IPS-18a (cell line): ENCODE results near the gene FKBP1C.
"Not testable (repeated sequence)": the region's sequence is repeated elsewhere in the genome, so short reads cannot be mapped to it uniquely, and the experiment has no call there.

Experiments used
- H3K27ac ChIP-seq: one replicate; pipeline ENCODE4 v1.5.1; 2013; ENCODE audit warnings: low read length
- H3K27me3 ChIP-seq: one replicate; pipeline ENCODE4 v1.6.1; 2013; ENCODE audit warnings: mild to moderate bottlenecking, low read length; ENCODE audit not compliant: control insufficient read depth, insufficient read depth
- H3K36me3 ChIP-seq: one replicate; pipeline ENCODE4 v1.6.1; 2013; ENCODE audit warnings: low read depth, low read length; ENCODE audit not compliant: control insufficient read depth
- H3K4me1 ChIP-seq: one replicate; pipeline ENCODE4 v1.6.1; 2013; ENCODE audit warnings: low read depth, low read length; ENCODE audit not compliant: control insufficient read depth
- H3K4me3 ChIP-seq: one replicate; pipeline ENCODE4 v1.5.1; 2013; ENCODE audit warnings: low read length
- H3K9ac ChIP-seq: one replicate; pipeline ENCODE4 v1.6.1; 2013; ENCODE audit warnings: mild to moderate bottlenecking, low read length, moderate library complexity
- H3K9me3 ChIP-seq: one replicate; pipeline ENCODE4 v1.6.1; 2013; ENCODE audit warnings: low read depth, low read length; ENCODE audit not compliant: control insufficient read depth

The FKBP1C gene

GRCh38 chr6:63211343-63211742, at the start of gene FKBP1C:
Gene FKBP1C, plus strand, starts transcription at chr6:63211469.
- not testable (repeated sequence) for H3K36me3 ChIP-seq, H3K4me3 ChIP-seq, H3K4me1 ChIP-seq, H3K9me3 ChIP-seq, H3K27ac ChIP-seq, H3K9ac ChIP-seq, H3K27me3 ChIP-seq

GRCh38 chr6:63164047-63164803, 47.0 kb upstream of the FKBP1C start:
- H3K9me3 ChIP-seq, H3K9ac ChIP-seq, H3K27me3 ChIP-seq, H3K4me1 ChIP-seq, H3K36me3 ChIP-seq, H3K4me3 ChIP-seq, H3K27ac ChIP-seq: not testable (repeated sequence)

GRCh38 chr6:63174173-63174572, 37.1 kb upstream of the FKBP1C start:
- H3K27ac ChIP-seq, result no peak overlapping the region
- no peaks in the 10 kb centered on the region for H3K36me3 ChIP-seq
- no peak overlapping the region for H3K9ac ChIP-seq
- no peak overlapping the region for H3K4me3 ChIP-seq
- H3K27me3 ChIP-seq, result no peaks in the 10 kb centered on the region
- no peaks in the 10 kb centered on the region for H3K9me3 ChIP-seq
- H3K4me1 ChIP-seq, result no peaks in the 10 kb centered on the region

GRCh38 chr6:63176181-63176580, 35.1 kb upstream of the FKBP1C start:
- Histone ChIP-seq H3K9me3 (no peaks in the 10 kb centered on the region), H3K36me3 (no peaks in the 10 kb centered on the region), H3K9ac (no peak overlapping the region), H3K27me3 (no peaks in the 10 kb centered on the region), H3K4me3 (no peak overlapping the region), H3K4me1 (no peaks in the 10 kb centered on the region), H3K27ac (no peak overlapping the region)

GRCh38 chr6:63180367-63180766, 30.9 kb upstream of the FKBP1C start:
- no peaks in the 10 kb centered on the region for H3K27me3 ChIP-seq
- no peak overlapping the region for H3K4me3 ChIP-seq
- no peaks in the 10 kb centered on the region for H3K4me1 ChIP-seq
- H3K9me3 ChIP-seq, result no peaks in the 10 kb centered on the region
- no peaks in the 10 kb centered on the region for H3K36me3 ChIP-seq
- no peak overlapping the region for H3K9ac ChIP-seq
- H3K27ac ChIP-seq, result no peak overlapping the region

GRCh38 chr6:63186970-63187369, 24.3 kb upstream of the FKBP1C start:
- Histone ChIP-seq H3K9me3 (no peaks in the 10 kb centered on the region), H3K27ac (no peak overlapping the region), H3K4me1 (no peaks in the 10 kb centered on the region), H3K9ac (no peak overlapping the region), H3K4me3 (no peak overlapping the region), H3K36me3 (no peaks in the 10 kb centered on the region), H3K27me3 (no peaks in the 10 kb centered on the region)

DNA sequence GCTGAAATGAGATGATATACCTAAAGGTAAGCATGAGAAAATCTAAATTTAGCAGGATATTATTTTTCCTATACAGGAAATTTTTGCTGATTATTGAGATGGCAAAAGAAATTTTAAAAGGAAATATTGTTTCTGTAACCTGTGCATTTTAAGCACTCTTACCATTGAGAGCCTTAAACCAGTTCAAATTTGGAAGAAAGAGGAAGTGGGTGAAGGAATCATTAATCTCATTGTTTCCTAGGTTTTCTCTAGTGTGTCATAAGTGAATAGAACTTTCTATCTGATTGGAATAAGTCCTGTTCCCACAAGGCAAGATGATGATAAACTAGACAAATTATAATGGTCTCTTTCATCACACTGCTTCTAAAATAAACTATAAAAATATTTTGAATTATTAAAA, 22.4 kb upstream of the FKBP1C start:
- Histone ChIP-seq H3K27ac (no peak overlapping the region), H3K9me3 (no peaks in the 10 kb centered on the region), H3K4me1 (no peaks in the 10 kb centered on the region), H3K9ac (no peak overlapping the region), H3K36me3 (no peaks in the 10 kb centered on the region), H3K4me3 (no peak overlapping the region), H3K27me3 (no peaks in the 10 kb centered on the region)

DNA sequence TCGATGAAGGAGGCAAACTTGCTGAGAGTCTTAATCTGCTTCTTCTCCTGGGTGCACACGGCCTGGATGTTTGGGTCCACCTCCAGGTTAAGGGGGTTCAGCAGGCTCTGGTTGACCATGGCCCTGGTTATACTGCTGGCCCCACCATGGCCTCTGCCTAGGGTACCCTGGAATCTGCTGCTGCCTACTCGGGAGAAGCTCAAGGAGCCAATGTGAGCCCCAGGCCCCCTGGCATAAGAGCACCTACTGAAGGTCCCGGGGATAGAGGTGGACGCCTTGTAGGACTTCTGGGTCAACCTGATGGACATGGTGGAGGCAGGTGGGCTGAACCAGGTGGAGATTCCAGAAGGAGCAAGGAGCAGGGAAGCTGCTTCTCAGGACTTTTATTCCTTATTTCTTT, 17.9 kb upstream of the FKBP1C start:
- no peak overlapping the region for H3K9ac ChIP-seq
- no peaks in the 10 kb centered on the region for H3K4me1 ChIP-seq
- H3K4me3 ChIP-seq, result no peak overlapping the region
- no peaks in the 10 kb centered on the region for H3K27me3 ChIP-seq
- H3K9me3 ChIP-seq, result no peaks in the 10 kb centered on the region
- no peaks in the 10 kb centered on the region for H3K36me3 ChIP-seq
- no peak overlapping the region for H3K27ac ChIP-seq

- Histone ChIP-seq H3K9me3 (peaks cover 8% of the 10 kb centered on the region), H3K4me1 (no peaks in the 10 kb centered on the region), H3K36me3 (no peaks in the 10 kb centered on the region)
Measured at GRCh38 chr6:63197741-63198140, 13.5 kb upstream of the FKBP1C start.

DNA sequence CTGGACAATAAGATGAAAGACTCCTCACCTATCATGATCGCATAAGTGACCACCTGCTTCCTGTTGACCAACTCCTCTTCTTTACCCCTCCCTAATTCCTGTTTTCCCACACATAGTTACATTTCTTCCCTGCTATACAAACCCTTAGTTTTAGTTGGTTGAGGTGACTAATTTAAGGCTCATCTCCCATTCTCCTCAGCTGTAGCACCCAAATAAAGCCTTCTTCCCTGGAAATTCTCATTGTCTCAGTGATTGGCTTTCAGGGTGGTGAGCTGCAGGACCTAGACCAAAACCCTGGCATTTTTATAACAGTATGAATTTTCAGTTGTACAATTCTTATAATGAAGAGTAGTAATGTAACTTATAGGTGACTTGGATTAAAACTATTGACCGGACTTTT, 2.1 kb downstream of the FKBP1C start:
- no peaks in the 10 kb centered on the region for H3K36me3 ChIP-seq
- peaks cover 6% of the 10 kb centered on the region for H3K9me3 ChIP-seq
- H3K4me3 ChIP-seq, result no peak overlapping the region
- no peaks in the 10 kb centered on the region for H3K27me3 ChIP-seq
- no peaks in the 10 kb centered on the region for H3K4me1 ChIP-seq
- no peak overlapping the region for H3K9ac ChIP-seq
- H3K27ac ChIP-seq, result no peak overlapping the region

More at GRCh38 chr6:63197741-63198140, 13.5 kb upstream of the FKBP1C start:
- H3K9ac ChIP-seq, result no peak overlapping the region
- no peak overlapping the region for H3K4me3 ChIP-seq
- H3K27me3 ChIP-seq, result no peaks in the 10 kb centered on the region
- H3K27ac ChIP-seq, result no peak overlapping the region

DNA sequence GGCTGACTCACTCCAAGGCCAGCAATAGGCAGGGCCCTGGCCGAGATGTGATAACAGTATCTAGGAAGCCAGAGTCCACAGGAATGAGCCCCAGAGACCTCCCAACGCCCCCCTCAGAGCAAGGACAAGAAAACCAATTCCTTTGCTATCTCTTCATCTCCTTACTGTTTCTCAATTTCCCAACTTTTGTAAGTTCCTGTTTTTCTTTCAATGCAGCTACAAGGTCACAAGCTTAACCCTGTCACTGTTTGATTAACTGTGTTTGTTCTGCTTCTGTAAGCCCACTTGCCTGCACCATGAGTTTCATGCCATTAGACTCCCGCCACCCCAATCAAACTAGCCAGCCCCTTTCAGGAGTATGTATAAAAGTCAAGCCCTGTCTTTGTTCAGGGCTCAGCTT, 3.5 kb downstream of the FKBP1C start:
- H3K36me3 ChIP-seq, result no peaks in the 10 kb centered on the region
- H3K9me3 ChIP-seq, result peaks cover 6% of the 10 kb centered on the region
- H3K27ac ChIP-seq, result no peak overlapping the region
- H3K4me3 ChIP-seq, result no peak overlapping the region
- no peaks in the 10 kb centered on the region for H3K4me1 ChIP-seq
- no peak overlapping the region for H3K9ac ChIP-seq
- H3K27me3 ChIP-seq, result no peaks in the 10 kb centered on the region

DNA sequence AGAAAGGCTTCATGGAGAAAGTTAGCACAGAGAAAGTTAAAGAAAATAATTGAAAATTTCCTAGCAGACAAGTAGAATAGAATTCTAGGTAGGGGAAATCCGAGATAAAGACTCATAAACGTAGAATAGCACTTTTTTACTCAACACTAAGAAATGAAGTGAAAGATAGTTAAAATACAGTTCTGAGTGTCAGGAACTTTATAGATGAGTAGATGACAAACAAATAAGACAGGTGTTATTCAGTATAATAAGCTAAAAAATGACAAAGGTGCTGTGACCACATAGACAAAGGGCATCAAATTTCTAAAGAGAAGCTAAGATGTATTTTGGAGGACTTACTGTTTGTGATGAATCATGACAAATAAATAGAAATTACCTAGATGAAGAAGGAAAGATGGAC, 12.9 kb downstream of the FKBP1C start:
- Histone ChIP-seq H3K4me1 (no peaks in the 10 kb centered on the region), H3K27ac (no peak overlapping the region), H3K36me3 (no peaks in the 10 kb centered on the region)

More for the DNA sequence above, 12.9 kb downstream of the FKBP1C start:
- Histone ChIP-seq H3K9ac (no peak overlapping the region), H3K9me3 (no peaks in the 10 kb centered on the region), H3K27me3 (no peaks in the 10 kb centered on the region), H3K4me3 (no peak overlapping the region)
